SK-N-SH (cell line): ENCODE results near the gene ADAMTSL1. TPM values are rescaled to one million over a fixed set of nuclear protein-coding genes. Genes with fewer than 3 reads are reported as not detected.

Experiments
- CTCF ChIA-PET: fragments of 300-600, 350-600 bp; formaldehyde crosslinking; extraction: SDS; loops from one replicate; lab custom pipeline; 2021; lab: Yijun Ruan, JAX
- POLR2A ChIA-PET: fragments of 350-600 bp; sonication (Branson Sonifier 250); formaldehyde crosslinking; extraction: SDS; loops from one replicate; lab custom pipeline; 2020; ENCODE audit warnings: antibody characterized with exemption, inconsistent platforms; lab: Yijun Ruan, JAX
- DNase-seq: peaks from one replicate; pipeline ENCODE4 v3.0.0; 2012
- H2AFZ ChIP-seq: fragments of 200-600 bp; sonication (generic); 2 replicates; pipeline ENCODE4 v1.8.1; 2016; ENCODE audit warnings: antibody characterized with exemption, mild to moderate bottlenecking, low read depth
- H3F3A ChIP-seq: fragments of 200-600 bp; sonication (generic); replicated peaks from 2 replicates; pipeline ENCODE3; 2016; ENCODE audit warnings: antibody characterized with exemption, mild to moderate bottlenecking; ENCODE audit not compliant: insufficient read depth
- H3K27ac ChIP-seq, 2 experiments: fragments of 200-500 bp in 1 of 2; fragments of 200-600 bp in 1 of 2; sonication (Bioruptor generic) in 1 of 2; sonication (generic), shearing (Covaris generic) in 1 of 2; 2 replicates each; pipeline versions ENCODE4 v1.5.1 to v1.6.1; 2014 to 2016; ENCODE audit warnings: low read depth in 2 of 2, inconsistent platforms in 1 of 2, low read length in 1 of 2, mild to moderate bottlenecking in 1 of 2, mixed read lengths in 1 of 2
- H3K27me3 ChIP-seq: fragments of 200-600 bp; sonication (generic), shearing (Covaris generic); 2 replicates; pipeline ENCODE4 v1.6.1; 2016; ENCODE audit warnings: mixed run types; ENCODE audit not compliant: insufficient read depth
- H3K36me3 ChIP-seq, 2 experiments: fragments of 200-500 bp in 1 of 2; fragments of 200-600 bp in 1 of 2; sonication (Bioruptor generic) in 1 of 2; sonication (generic) in 1 of 2; replicated peaks in 1 of 2; 2 replicates each; pipeline versions ENCODE3 to v1.5.1; 2014 to 2016; ENCODE audit warnings: low read length in 1 of 2, mild to moderate bottlenecking in 1 of 2; ENCODE audit not compliant: insufficient read depth in 2 of 2, control insufficient read depth in 1 of 2
- H3K4me1 ChIP-seq, 2 experiments: fragments of 200-500 bp in 1 of 2; fragments of 200-600 bp in 1 of 2; sonication (Bioruptor generic) in 1 of 2; sonication (generic), shearing (Covaris generic) in 1 of 2; 2 replicates each; pipeline versions ENCODE4 v1.5.1 to v1.6.1; 2014 to 2016; ENCODE audit warnings: low read depth in 1 of 2, low read length in 1 of 2, mixed run types in 1 of 2; ENCODE audit not compliant: insufficient read depth in 2 of 2, control insufficient read depth in 1 of 2
- H3K4me2 ChIP-seq: fragments of 200-600 bp; sonication (generic), shearing (Covaris generic); 2 replicates; pipeline ENCODE4 v1.6.1; 2017; ENCODE audit warnings: mixed run types
- H3K4me3 ChIP-seq, 2 experiments: fragments of 200-500 bp in 1 of 2; fragments of 200-600 bp in 1 of 2; sonication (Bioruptor generic) in 1 of 2; sonication (generic), shearing (Covaris generic) in 1 of 2; 2 replicates each; pipeline versions ENCODE4 v1.5.1 to v1.8.1; 2014 to 2016; ENCODE audit warnings: low read depth in 2 of 2, inconsistent platforms in 1 of 2, low read length in 1 of 2, mild to moderate bottlenecking in 1 of 2, mixed read lengths in 1 of 2, moderate library complexity in 1 of 2
- H3K79me2 ChIP-seq: fragments of 200-600 bp; sonication (generic); 2 replicates; pipeline ENCODE4 v1.8.1; 2017; ENCODE audit warnings: mild to moderate bottlenecking; ENCODE audit not compliant: insufficient read depth
- H3K9ac ChIP-seq: fragments of 200-600 bp; sonication (generic); 2 replicates; pipeline ENCODE4 v1.6.1; 2017; ENCODE audit warnings: mixed run types
- H3K9me2 ChIP-seq: fragments of 200-600 bp; sonication (generic); 2 replicates; pipeline ENCODE4 v1.6.1; 2017; ENCODE audit warnings: mixed run types
- H3K9me3 ChIP-seq: fragments of 200-600 bp; sonication (generic); 2 replicates; pipeline ENCODE4 v1.6.1; 2017; ENCODE audit warnings: mixed run types, mild to moderate bottlenecking, moderate library complexity
- H4K20me1 ChIP-seq: fragments of 200-600 bp; sonication (generic); 2 replicates; pipeline ENCODE4 v1.6.1; 2017; ENCODE audit warnings: mild to moderate bottlenecking, mixed run types; ENCODE audit not compliant: insufficient read depth
- CHD2 ChIP-seq: fragments of 150-350 bp; IDR thresholded peaks from 2 replicates; pipeline ENCODE4 v1.6.1; 2018; ENCODE audit warnings: low read length; ENCODE audit not compliant: partially characterized antibody
- EP300 ChIP-seq, 2 experiments: IDR thresholded peaks; 2 replicates each; pipeline versions ENCODE4 v1.4.0 to v1.6.1; 2012; ENCODE audit warnings: borderline replicate concordance in 1 of 2, low read depth in 1 of 2, low read length in 1 of 2
- EZH2phosphoT487 ChIP-seq: fragments of 200-600 bp; sonication (generic); IDR thresholded peaks from 2 replicates; pipeline ENCODE4 v1.6.1; 2017; ENCODE audit warnings: low read depth, mixed run types, mild to moderate bottlenecking, antibody characterized with exemption, moderate library complexity, borderline replicate concordance
- FOSL2 ChIP-seq: IDR thresholded peaks from 2 replicates; pipeline ENCODE4 v1.4.0; 2012; ENCODE audit warnings: low read depth, mild to moderate bottlenecking, moderate library complexity, borderline replicate concordance
- FOXJ3 ChIP-seq: sonication (generic); formaldehyde crosslinking; IDR thresholded peaks from 2 replicates; pipeline ENCODE4 v1.5.1; 2020; ENCODE audit warnings: mild to moderate bottlenecking, missing genetic modification reagents
- GABPA ChIP-seq: IDR thresholded peaks from 2 replicates; pipeline ENCODE4 v1.4.0; 2012; ENCODE audit warnings: low read depth, mild to moderate bottlenecking
- GATA2 ChIP-seq: sonication (generic); formaldehyde crosslinking; IDR thresholded peaks from 2 replicates; pipeline ENCODE4 v1.5.0; 2020; ENCODE audit warnings: mild to moderate bottlenecking, missing genetic modification reagents
- JUND ChIP-seq: IDR thresholded peaks from 2 replicates; pipeline ENCODE4 v1.4.0; 2012
- POLR2AphosphoS5 ChIP-seq: IDR thresholded peaks from 2 replicates; pipeline ENCODE4 v1.6.1; 2012; ENCODE audit warnings: low read depth, low read length
- TEAD4 ChIP-seq: IDR thresholded peaks from 2 replicates; pipeline ENCODE4 v1.4.0; 2012; ENCODE audit warnings: mild to moderate bottlenecking, borderline replicate concordance; ENCODE audit not compliant: insufficient read depth
- WGBS: methylation state at CpG from one replicate; pipeline ENCODE4 v1.1.6; 2017; ENCODE audit warnings: low lambda C conversion rate; 5-methylcytosine and 5-hydroxymethylcytosine counted together
- polyA plus RNA-seq, 3 experiments: library from polyadenylated mRNA; depleted of rRNA; stranded (reverse); fragments of >200 nt; gene quantifications; 2 replicates each; pipeline ENCODE4 v1.2.3, GENCODE V29; 2012
- TF ChIP-seq, protein P1 (sequence below): fragments of 150-350 bp; IDR thresholded peaks from 2 replicates; pipeline ENCODE4 v1.6.1; 2016; ENCODE audit warnings: mild to moderate bottlenecking, low read depth, low read length
- TF ChIP-seq, protein P2 (sequence below): IDR thresholded peaks from 2 replicates; pipeline ENCODE4; 2012
- TF ChIP-seq, protein P3 (sequence below): IDR thresholded peaks from 2 replicates; pipeline ENCODE4 v1.4.0; 2012; ENCODE audit warnings: low read depth
- TF ChIP-seq, protein P4 (sequence below): fragments of 200-600 bp; sonication (generic); IDR thresholded peaks from 2 replicates; pipeline ENCODE4 v1.6.1; 2017; ENCODE audit warnings: antibody characterized with exemption, mild to moderate bottlenecking, moderate library complexity
- TF ChIP-seq, protein P5 (sequence below): IDR thresholded peaks from 2 replicates; pipeline ENCODE4 v1.6.1; 2012; ENCODE audit warnings: mild to moderate bottlenecking, low read depth, low read length, moderate library complexity

The ADAMTSL1 gene
- polyA plus RNA-seq, 1 of the 3 experiments (the other 2 are of a cell fraction): 114 TPM

DNA sequence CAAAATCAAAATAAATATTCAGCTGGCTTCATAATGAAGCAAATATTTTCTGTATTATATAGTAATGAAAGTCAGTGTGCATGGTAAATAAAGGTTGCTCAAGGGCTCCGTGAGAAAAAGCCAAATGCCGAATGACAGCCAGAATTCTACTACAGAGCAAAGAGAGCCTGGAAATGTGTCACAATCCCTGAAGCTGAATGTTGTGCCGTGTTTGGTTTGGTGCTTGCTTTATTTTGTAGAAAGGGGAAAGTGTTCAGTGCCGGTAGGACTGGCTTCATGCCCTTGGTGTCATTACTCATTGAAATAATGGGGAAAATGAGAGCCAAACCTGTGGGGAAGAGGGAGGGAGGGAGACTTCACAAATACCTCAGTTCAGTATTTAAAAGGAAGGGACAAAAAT lies 26.8 kb upstream of the ADAMTSL1 start:
- no peak overlapping the region for H3K9ac ChIP-seq
- no peak overlapping the region for H3K4me2 ChIP-seq
- peaks cover 0 to 4% of the 10 kb centered on the region in 2 experiments; a peak in 2 of 4 replicates for H3K4me1 ChIP-seq
- H3K9me3 ChIP-seq: no peaks in the 10 kb centered on the region
- no peaks in the 10 kb centered on the region for H3K27me3 ChIP-seq
- CTCF ChIA-PET: no interaction called here
- POLR2A ChIA-PET: no interaction called here
- no peaks in the 10 kb centered on the region for H3F3A ChIP-seq
- H4K20me1 ChIP-seq: no peaks in the 10 kb centered on the region
- WGBS: 73% methylated on average over 4 of the region's 4 CpGs
- H3K79me2 ChIP-seq: no peaks in the 10 kb centered on the region
- no peak overlapping the region for H3K4me3 ChIP-seq
- peak overlapping the region in 1 of 2 experiments; percentile 13; a peak in 1 of 4 replicates for H3K27ac ChIP-seq
- no peak for TF ChIP-seq FOSL2
- TF ChIP-seq POLR2AphosphoS5: no peak
- no peak for TF ChIP-seq EP300 (IDR thresholded peaks at IDR 0.05; ENCODE audit: borderline replicate concordance in 1 of 2, low read depth in 1 of 2, low read length in 1 of 2)
- TF ChIP-seq, protein P1, sequence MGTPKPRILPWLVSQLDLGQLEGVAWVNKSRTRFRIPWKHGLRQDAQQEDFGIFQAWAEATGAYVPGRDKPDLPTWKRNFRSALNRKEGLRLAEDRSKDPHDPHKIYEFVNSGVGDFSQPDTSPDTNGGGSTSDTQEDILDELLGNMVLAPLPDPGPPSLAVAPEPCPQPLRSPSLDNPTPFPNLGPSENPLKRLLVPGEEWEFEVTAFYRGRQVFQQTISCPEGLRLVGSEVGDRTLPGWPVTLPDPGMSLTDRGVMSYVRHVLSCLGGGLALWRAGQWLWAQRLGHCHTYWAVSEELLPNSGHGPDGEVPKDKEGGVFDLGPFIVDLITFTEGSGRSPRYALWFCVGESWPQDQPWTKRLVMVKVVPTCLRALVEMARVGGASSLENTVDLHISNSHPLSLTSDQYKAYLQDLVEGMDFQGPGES: no peak
- TF ChIP-seq, protein P2, sequence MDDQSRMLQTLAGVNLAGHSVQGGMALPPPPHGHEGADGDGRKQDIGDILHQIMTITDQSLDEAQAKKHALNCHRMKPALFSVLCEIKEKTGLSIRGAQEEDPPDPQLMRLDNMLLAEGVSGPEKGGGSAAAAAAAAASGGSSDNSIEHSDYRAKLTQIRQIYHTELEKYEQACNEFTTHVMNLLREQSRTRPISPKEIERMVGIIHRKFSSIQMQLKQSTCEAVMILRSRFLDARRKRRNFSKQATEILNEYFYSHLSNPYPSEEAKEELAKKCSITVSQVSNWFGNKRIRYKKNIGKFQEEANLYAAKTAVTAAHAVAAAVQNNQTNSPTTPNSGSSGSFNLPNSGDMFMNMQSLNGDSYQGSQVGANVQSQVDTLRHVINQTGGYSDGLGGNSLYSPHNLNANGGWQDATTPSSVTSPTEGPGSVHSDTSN: no peak
- no peak for TF ChIP-seq GABPA
- TF ChIP-seq, protein P3, sequence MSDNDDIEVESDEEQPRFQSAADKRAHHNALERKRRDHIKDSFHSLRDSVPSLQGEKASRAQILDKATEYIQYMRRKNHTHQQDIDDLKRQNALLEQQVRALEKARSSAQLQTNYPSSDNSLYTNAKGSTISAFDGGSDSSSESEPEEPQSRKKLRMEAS: no peak
- no peak for TF ChIP-seq TEAD4
- TF ChIP-seq, protein P4, sequence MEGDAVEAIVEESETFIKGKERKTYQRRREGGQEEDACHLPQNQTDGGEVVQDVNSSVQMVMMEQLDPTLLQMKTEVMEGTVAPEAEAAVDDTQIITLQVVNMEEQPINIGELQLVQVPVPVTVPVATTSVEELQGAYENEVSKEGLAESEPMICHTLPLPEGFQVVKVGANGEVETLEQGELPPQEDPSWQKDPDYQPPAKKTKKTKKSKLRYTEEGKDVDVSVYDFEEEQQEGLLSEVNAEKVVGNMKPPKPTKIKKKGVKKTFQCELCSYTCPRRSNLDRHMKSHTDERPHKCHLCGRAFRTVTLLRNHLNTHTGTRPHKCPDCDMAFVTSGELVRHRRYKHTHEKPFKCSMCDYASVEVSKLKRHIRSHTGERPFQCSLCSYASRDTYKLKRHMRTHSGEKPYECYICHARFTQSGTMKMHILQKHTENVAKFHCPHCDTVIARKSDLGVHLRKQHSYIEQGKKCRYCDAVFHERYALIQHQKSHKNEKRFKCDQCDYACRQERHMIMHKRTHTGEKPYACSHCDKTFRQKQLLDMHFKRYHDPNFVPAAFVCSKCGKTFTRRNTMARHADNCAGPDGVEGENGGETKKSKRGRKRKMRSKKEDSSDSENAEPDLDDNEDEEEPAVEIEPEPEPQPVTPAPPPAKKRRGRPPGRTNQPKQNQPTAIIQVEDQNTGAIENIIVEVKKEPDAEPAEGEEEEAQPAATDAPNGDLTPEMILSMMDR: no peak
- TF ChIP-seq, protein P5, sequence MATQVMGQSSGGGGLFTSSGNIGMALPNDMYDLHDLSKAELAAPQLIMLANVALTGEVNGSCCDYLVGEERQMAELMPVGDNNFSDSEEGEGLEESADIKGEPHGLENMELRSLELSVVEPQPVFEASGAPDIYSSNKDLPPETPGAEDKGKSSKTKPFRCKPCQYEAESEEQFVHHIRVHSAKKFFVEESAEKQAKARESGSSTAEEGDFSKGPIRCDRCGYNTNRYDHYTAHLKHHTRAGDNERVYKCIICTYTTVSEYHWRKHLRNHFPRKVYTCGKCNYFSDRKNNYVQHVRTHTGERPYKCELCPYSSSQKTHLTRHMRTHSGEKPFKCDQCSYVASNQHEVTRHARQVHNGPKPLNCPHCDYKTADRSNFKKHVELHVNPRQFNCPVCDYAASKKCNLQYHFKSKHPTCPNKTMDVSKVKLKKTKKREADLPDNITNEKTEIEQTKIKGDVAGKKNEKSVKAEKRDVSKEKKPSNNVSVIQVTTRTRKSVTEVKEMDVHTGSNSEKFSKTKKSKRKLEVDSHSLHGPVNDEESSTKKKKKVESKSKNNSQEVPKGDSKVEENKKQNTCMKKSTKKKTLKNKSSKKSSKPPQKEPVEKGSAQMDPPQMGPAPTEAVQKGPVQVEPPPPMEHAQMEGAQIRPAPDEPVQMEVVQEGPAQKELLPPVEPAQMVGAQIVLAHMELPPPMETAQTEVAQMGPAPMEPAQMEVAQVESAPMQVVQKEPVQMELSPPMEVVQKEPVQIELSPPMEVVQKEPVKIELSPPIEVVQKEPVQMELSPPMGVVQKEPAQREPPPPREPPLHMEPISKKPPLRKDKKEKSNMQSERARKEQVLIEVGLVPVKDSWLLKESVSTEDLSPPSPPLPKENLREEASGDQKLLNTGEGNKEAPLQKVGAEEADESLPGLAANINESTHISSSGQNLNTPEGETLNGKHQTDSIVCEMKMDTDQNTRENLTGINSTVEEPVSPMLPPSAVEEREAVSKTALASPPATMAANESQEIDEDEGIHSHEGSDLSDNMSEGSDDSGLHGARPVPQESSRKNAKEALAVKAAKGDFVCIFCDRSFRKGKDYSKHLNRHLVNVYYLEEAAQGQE: no peak
- TF ChIP-seq JUND: no peak
- no peak for TF ChIP-seq CHD2
- no peak for TF ChIP-seq GATA2
- no peak for TF ChIP-seq FOXJ3
- TF ChIP-seq EZH2phosphoT487: no peak
- TF ChIP-seq, all 33 proteins: peak for 0
- H3K9me2 ChIP-seq: no peaks in the 10 kb centered on the region
- H3K36me3 ChIP-seq: no peaks in the 10 kb centered on the region
- H2AFZ ChIP-seq: no peak overlapping the region; the same call in 1 of the 2 replicates
- DNase-seq: no peak
